K562 (cell line): ENCODE data around the gene ABHD12. TPM values are rescaled to one million over a fixed set of nuclear protein-coding genes. Genes with fewer than 3 reads are reported as not detected.
"Not testable (repeated sequence)": the region's sequence is repeated elsewhere in the genome, so short reads cannot be mapped to it uniquely, and the experiment has no call there.

Source experiments
- ATAC-seq: fragments of 200-7000 bp; cut with Tn5 transposase; 3 replicates; pipeline ENCODE4 v1.9.1; 2020; ENCODE audit warnings: moderate library complexity
- BruUV-seq: library from RNA; stranded (reverse); fragments of 400-500 nt; replicated peaks from 2 replicates; lab custom pipeline; 2021; lab: Mats Ljungman, UMichigan
- CTCF ChIA-PET: fragments of 300-600 bp; formaldehyde crosslinking; extraction: SDS; loops from one replicate; lab custom pipeline; 2021; ENCODE audit warnings: low intra/inter-chr PET ratio; lab: Yijun Ruan, JAX
- POLR2A ChIA-PET: fragments of 300-600, 350-650 bp; sonication (Branson Sonifier 250); formaldehyde crosslinking; extraction: SDS; loops from one replicate; lab custom pipeline; 2021; ENCODE audit warnings: antibody characterized with exemption, inconsistent platforms; lab: Yijun Ruan, JAX
- DNase-seq, 4 experiments: peaks; one replicate each; pipeline versions ENCODE4 v3.0.0 to v3.0.0-alpha.2; 2011 to 2018; ENCODE audit warnings: low spot score in 3 of 4, mixed read lengths in 3 of 4; ENCODE audit errors: extremely low read depth in 1 of 4
- FAIRE-seq: peaks from 2 replicates; lab custom pipeline; 2011; peaks lifted over from hg19 to GRCh38; lab: Jason Lieb, UNC
- H2AFZ ChIP-seq: 2 replicates; pipeline ENCODE4 v1.6.0; 2011; ENCODE audit warnings: low read depth, low read length, control low read depth, inconsistent platforms
- H3K27ac ChIP-seq: fragments of 200-600 bp; 3 replicates; pipeline ENCODE4 v1.8.0; 2011; ENCODE audit warnings: low read depth, mild to moderate bottlenecking, control low read depth, inconsistent platforms, low read length, moderate library complexity, mixed read lengths; ENCODE audit errors: extremely low read depth
- H3K27me3 ChIP-seq, 2 experiments: fragments of 300-600 bp in 1 of 2; 2 replicates in 1 of 2; 3 replicates in 1 of 2; pipeline versions ENCODE4 v1.6.0 to v1.8.0; 2011; ENCODE audit warnings: inconsistent platforms in 2 of 2, low read length in 2 of 2, mild to moderate bottlenecking in 1 of 2, mixed read lengths in 1 of 2, moderate library complexity in 1 of 2; ENCODE audit not compliant: control insufficient read depth in 2 of 2, insufficient read depth in 2 of 2
- H3K36me3 ChIP-seq: fragments of 300-600 bp; 3 replicates; pipeline ENCODE4 v1.8.0; 2011; ENCODE audit warnings: mild to moderate bottlenecking, low read length, inconsistent platforms; ENCODE audit not compliant: control insufficient read depth, insufficient read depth
- H3K4me1 ChIP-seq, 2 experiments: fragments of 200-600 bp in 1 of 2; replicated peaks in 1 of 2; 2 replicates in 1 of 2; 3 replicates in 1 of 2; pipeline versions ENCODE4 v1.5.1 to v1.8.0; 2011; ENCODE audit warnings: inconsistent platforms in 2 of 2, low read length in 2 of 2, mild to moderate bottlenecking in 1 of 2, mixed read lengths in 1 of 2, moderate library complexity in 1 of 2; ENCODE audit not compliant: control insufficient read depth in 2 of 2, insufficient read depth in 2 of 2
- H3K4me2 ChIP-seq: 2 replicates; pipeline ENCODE4 v1.6.1; 2011; ENCODE audit warnings: low read length, control low read depth, inconsistent platforms, mixed read lengths; ENCODE audit not compliant: insufficient read depth
- H3K4me3 ChIP-seq: fragments of 200-600 bp; sonication (generic), shearing (Covaris generic); 2 replicates; pipeline ENCODE4 v1.5.1; 2016; ENCODE audit warnings: control low read depth, inconsistent platforms
- H3K79me2 ChIP-seq: fragments of 200-600 bp; 3 replicates; pipeline ENCODE4 v1.8.0; 2011; ENCODE audit warnings: low read length, inconsistent platforms; ENCODE audit not compliant: control insufficient read depth, insufficient read depth
- H3K9ac ChIP-seq, 2 experiments: 2 replicates each; pipeline versions ENCODE4 v1.6.0 to v1.6.1; 2011; ENCODE audit warnings: low read depth in 2 of 2, low read length in 2 of 2, control low read depth in 1 of 2, inconsistent platforms in 1 of 2, mild to moderate bottlenecking in 1 of 2, mixed read lengths in 1 of 2; ENCODE audit not compliant: insufficient read depth in 1 of 2
- H3K9me1 ChIP-seq: one replicate; pipeline ENCODE4 v1.6.0; 2011; ENCODE audit warnings: inconsistent platforms, mild to moderate bottlenecking, low read length, moderate library complexity; ENCODE audit not compliant: control insufficient read depth, insufficient read depth
- H3K9me3 ChIP-seq: replicated peaks from 2 replicates; pipeline ENCODE4 v1.5.1; 2011; ENCODE audit warnings: low read depth, low read length, inconsistent platforms; ENCODE audit not compliant: control insufficient read depth, insufficient read depth
- H4K20me1 ChIP-seq: replicated peaks from 2 replicates; pipeline ENCODE4 v1.6.1; 2011; ENCODE audit warnings: low read length, inconsistent platforms, mixed read lengths; ENCODE audit not compliant: control insufficient read depth, insufficient read depth
- CBX1 ChIP-seq: sonication (generic); IDR thresholded peaks from 2 replicates; pipeline ENCODE4 v1.6.1; 2016; ENCODE audit warnings: antibody characterized with exemption, low read depth, mild to moderate bottlenecking
- CBX3 ChIP-seq, 2 experiments: IDR thresholded peaks; 1 replicate in 1 of 2; 2 replicates in 1 of 2; pipeline ENCODE4 v1.6.1; 2012; ENCODE audit warnings: inconsistent platforms in 2 of 2, low read length in 2 of 2, borderline replicate concordance in 1 of 2, control low read depth in 1 of 2
- CBX8 ChIP-seq: fragments of 200-600 bp; sonication (generic); IDR thresholded peaks from 2 replicates; pipeline ENCODE4 v1.6.1; 2012; ENCODE audit warnings: borderline replicate concordance, mixed run types, low read depth, mild to moderate bottlenecking, moderate library complexity, mixed read lengths, low read length, control low read depth, inconsistent platforms; ENCODE audit not compliant: poor library complexity, severe bottlenecking; ENCODE audit errors: extremely low read depth
- DIDO1 ChIP-seq: fragments of 450-650 bp; IDR thresholded peaks from 2 replicates; pipeline ENCODE4 v1.6.1; 2016; ENCODE audit warnings: low read depth, missing biosample characterization, missing genetic modification characterization
- TEAD1 ChIP-seq, 2 experiments: fragments of 450-650 bp in 1 of 2; sonication (generic) in 1 of 2; formaldehyde crosslinking; IDR thresholded peaks; 2 replicates each; pipeline versions ENCODE4 v1.4.0 to v1.8.0; 2020 to 2022; ENCODE audit warnings: mild to moderate bottlenecking in 2 of 2, missing genetic modification reagents in 1 of 2
- ZNF280A ChIP-seq: fragments of 450-650 bp; IDR thresholded peaks from 2 replicates; pipeline ENCODE4 v1.6.1; 2018; ENCODE audit warnings: mild to moderate bottlenecking, low read depth; ENCODE audit not compliant: partially characterized antibody
- WGBS: fragments of 100-300 bp; shearing (Covaris generic); methylation state at CpG from one replicate; pipeline ENCODE4 v1.1.6; 2016; ENCODE audit warnings: low coverage, mixed read lengths; ENCODE audit not compliant: insufficient coverage; ENCODE audit errors: missing lambda C conversion rate; 5-methylcytosine and 5-hydroxymethylcytosine counted together
- in situ Hi-C: fragments of 300-500 bp; cut with MboI; formaldehyde crosslinking; loops from 4 replicates; pipeline ENCODE4 v1.15.0; 2018; ENCODE audit warnings: inconsistent platforms, mixed read lengths
- intact Hi-C: fragments of 100-400 bp; cut with micrococcal nuclease; formaldehyde crosslinking; loops from 2 replicates; pipeline ENCODE4 v1.14.2; 2022
- polyA plus RNA-seq, 8 experiments: library from polyadenylated mRNA; depleted of rRNA in 4 of 8; stranded (reverse) in 5 of 8; unstranded in 3 of 8; fragments of >200 nt; fragmentation: Nextera tagmentation in 2 of 8; fragmentation: Illumina TruSeq in 1 of 8; extraction: Ambion mirVana in 2 of 8; extraction: Trizol in 1 of 8; gene quantifications; 2 replicates each; pipeline versions ENCODE4 v1.2.1 to v1.2.3, GENCODE V29; 2011 to 2014; ENCODE audit warnings: inconsistent platforms in 1 of 8, missing spikeins in 1 of 8
- total RNA-seq, 7 experiments: library from RNA; depleted of rRNA in 6 of 7; stranded (reverse); fragments of >200 nt in 6 of 7; fragmentation: Illumina TruSeq in 2 of 7; extraction: Trizol in 2 of 7; gene quantifications; 2 replicates each; pipeline versions ENCODE4 v1.2.1 to v1.2.3, GENCODE V29; 2011 to 2021; ENCODE audit warnings: low replicate concordance in 1 of 7

Gene ABHD12
- total and polyA plus RNA-seq, 9 of the 15 experiments (the other 6 are each of a cell fraction or from before 2014, with no cell fraction given): 0.65 to 15.6 (median 9.1) TPM

- CTCF ChIA-PET: no interaction called here
- Histone ChIP-seq H3K9me3 (no peaks in the 10 kb centered on the region), H3K79me2 (peaks cover under 1% of the 10 kb centered on the region; the same call in 2 of the 3 replicates), H3K27me3 (no peaks in the 10 kb centered on the region), H4K20me1 (no peaks in the 10 kb centered on the region), H3K4me2 (no peak overlapping the region), H3K4me3 (no peak overlapping the region), H3K36me3 (no peaks in the 10 kb centered on the region), H3K9me1 (no peaks in the 10 kb centered on the region), H3K27ac (no peak overlapping the region)
- DNase-seq: peak in 1 of 4 experiments; percentile 31
- no peak for FAIRE-seq
- no TSS peak for BruUV-seq
- 46% methylated on average over 6 of the region's 7 CpGs for WGBS
- POLR2A ChIA-PET: no interaction called here
- in situ Hi-C loops (no loop called here), intact Hi-C loops (no loop called here)
- ATAC-seq: no peak
- TF ChIP-seq CBX3 (IDR thresholded peaks at IDR 0.05; ENCODE audit: borderline replicate concordance in 1 of 2, low read length in 2 of 2): 0 out of 3 replicates have a peak, but pooled peaks of 1 of the 2 experiments have one; percentile 53
- no peak for TF ChIP-seq TEAD1 (CRISPR knock-in tag; IDR thresholded peaks at IDR 0.05)
- no peak for TF ChIP-seq DIDO1 (tag)
- no peak for TF ChIP-seq CBX8
- TF ChIP-seq CBX1: 0 out of 2 replicates have a peak, but pooled peaks have one; percentile 46
- TF ChIP-seq ZNF280A: peak; percentile 49
- TF ChIP-seq, all 486 proteins: peak for 3
- Histone ChIP-seq H2AFZ (no peak overlapping the region), H3K4me1 (peaks cover 0 to 3% of the 10 kb centered on the region in 2 experiments; a peak in 1 of 5 replicates), H3K9ac (no peak overlapping the region)
Observed at GRCh38 chr20:25402583-25402982, 11.9 kb upstream of the ABHD12 start.

- FAIRE-seq, H3K9ac ChIP-seq, BruUV-seq, H2AFZ ChIP-seq, DNase-seq, H3K4me2 ChIP-seq, H3K27ac ChIP-seq, in situ Hi-C loops, H3K27me3 ChIP-seq, intact Hi-C loops, H3K4me3 ChIP-seq, H3K9me1 ChIP-seq, POLR2A ChIA-PET, ATAC-seq, CTCF ChIA-PET, H3K9me3 ChIP-seq, H3K79me2 ChIP-seq, H3K36me3 ChIP-seq, H4K20me1 ChIP-seq, H3K4me1 ChIP-seq: not testable (repeated sequence)
- 25% methylated on average over 10 of the region's 11 CpGs for WGBS
Observed at GRCh38 chr20:25400291-25400732, 9.7 kb upstream of the ABHD12 start.
